Natural killer cell (primary cell): Measurements from ENCODE around the gene ATF7IP2. TPM values are rescaled to one million over a fixed set of nuclear protein-coding genes. Genes with fewer than 3 reads are reported as not detected.

Experiments
- ATAC-seq, 3 donors: fragments of 150-1000 bp in 2 of 3; fragments of 200-7000 bp in 1 of 3; cut with Tn5 transposase; 1 replicate in 1 of 3; 2 replicates in 2 of 3; pipeline ENCODE4 v1.10.0; 2021; ENCODE audit warnings: mild to moderate bottlenecking in 2 of 3, moderate library complexity in 2 of 3
- DNase-seq, 2 donors: peaks; one replicate each; pipeline versions ENCODE4 v3.0.0 to v3.0.0-alpha.2; 2013 to 2021; ENCODE audit warnings: mixed read lengths in 1 of 2
- H3K27ac ChIP-seq: one replicate; pipeline ENCODE4 v1.5.1; 2013; ENCODE audit warnings: mild to moderate bottlenecking, low read length
- H3K27me3 ChIP-seq: one replicate; pipeline ENCODE4 v1.6.1; 2013; ENCODE audit warnings: low read length; ENCODE audit not compliant: control insufficient read depth, insufficient read depth
- H3K36me3 ChIP-seq: one replicate; pipeline ENCODE4 v1.6.1; 2013; ENCODE audit warnings: low read length; ENCODE audit not compliant: control insufficient read depth, insufficient read depth
- H3K4me1 ChIP-seq: one replicate; pipeline ENCODE4 v1.6.1; 2013; ENCODE audit warnings: low read length; ENCODE audit not compliant: control insufficient read depth, insufficient read depth
- H3K4me3 ChIP-seq: one replicate; pipeline ENCODE4 v1.5.1; 2013; ENCODE audit warnings: low read length
- H3K9me3 ChIP-seq: one replicate; pipeline ENCODE4 v1.6.1; 2013; ENCODE audit warnings: low read length; ENCODE audit not compliant: control insufficient read depth, insufficient read depth
- H3K27ac Mint-ChIP-seq, 2 donors: one replicate each; pipeline ENCODE4 v1.8.0; 2022; ENCODE audit warnings: mild to moderate bottlenecking in 2 of 2, mixed read lengths in 2 of 2, moderate library complexity in 1 of 2
- H3K27me3 Mint-ChIP-seq, 2 donors: one replicate each; pipeline ENCODE4 v1.8.0; 2022; ENCODE audit warnings: low read depth in 2 of 2, mixed read lengths in 2 of 2
- H3K36me3 Mint-ChIP-seq: one replicate; pipeline ENCODE4 v1.8.0; 2022; ENCODE audit warnings: mixed read lengths
- H3K4me1 Mint-ChIP-seq, 2 donors: one replicate each; pipeline ENCODE4 v1.8.0; 2022; ENCODE audit warnings: mixed read lengths in 2 of 2
- H3K4me3 Mint-ChIP-seq: one replicate; pipeline ENCODE4 v1.8.0; 2022; ENCODE audit warnings: mild to moderate bottlenecking, moderate library complexity, mixed read lengths
- H3K9me3 Mint-ChIP-seq, 2 donors: one replicate each; pipeline ENCODE4 v1.8.0; 2022; ENCODE audit warnings: mixed read lengths in 2 of 2
- CTCF ChIP-seq: fragments of 200-600 bp; IDR thresholded peaks from one replicate; pipeline ENCODE4 v1.8.0; 2022; ENCODE audit warnings: antibody characterized with exemption
- WGBS: methylation state at CpG from one replicate; pipeline ENCODE4 v1.1.7; 2013; ENCODE audit warnings: missing lambda C conversion rate; ENCODE audit not compliant: insufficient coverage; 5-methylcytosine and 5-hydroxymethylcytosine counted together
- intact Hi-C: fragments of 100-400 bp; cut with micrococcal nuclease; formaldehyde crosslinking; loops from one replicate; pipeline ENCODE4 v1.14.2; 2022
- total RNA-seq, 4 donors: library from RNA; stranded (reverse); fragments of 120-200 nt in 1 of 4; gene quantifications; one replicate each; pipeline versions ENCODE4 v1.2.3 to v1.2.4, GENCODE V29; 2013 to 2022

ATF7IP2 gene
- total RNA-seq, 3 donors from 2014 or later (not counting 1 experiment from before 2014, with no cell fraction given), result 41.7 to 53.5 (median 43.8) TPM

DNA sequence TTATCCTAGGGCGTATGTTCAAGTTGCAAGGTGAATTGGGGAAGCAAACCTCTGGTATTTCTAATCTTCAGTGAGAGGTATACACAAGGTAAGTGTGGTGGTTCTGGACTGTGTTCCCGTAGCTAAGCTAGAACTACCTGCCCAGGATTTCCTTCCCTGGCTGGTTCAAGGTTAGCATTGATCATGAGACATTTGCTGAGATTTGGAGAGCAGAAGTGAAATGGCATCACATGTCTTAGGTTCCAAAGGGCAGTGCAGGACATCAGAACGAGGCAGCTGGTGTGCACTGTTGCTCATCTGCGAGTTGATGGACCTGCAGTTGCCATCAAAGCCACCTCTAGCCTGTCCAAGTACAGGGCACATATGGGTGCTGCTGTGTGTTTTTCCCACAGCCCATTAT, 99.3 kb downstream of the ATF7IP2 start:
- no peak for DNase-seq
- H3K27me3 Mint-ChIP-seq, result peaks cover 0 to 3% of the 10 kb centered on the region in 2 donors
- H3K4me3 Mint-ChIP-seq, result no peak overlapping the region
- peaks cover 8% of the 10 kb centered on the region for H3K36me3 Mint-ChIP-seq
- peaks cover 7% of the 10 kb centered on the region for H3K36me3 ChIP-seq
- TF ChIP-seq CTCF, result no peak
- WGBS, result 96% methylated on average over 4 of the region's 4 CpGs
- H3K27ac Mint-ChIP-seq, result no peak overlapping the region
- intact Hi-C loops, result no loop called here
- no peak overlapping the region for H3K27ac ChIP-seq
- H3K4me1 ChIP-seq, result no peaks in the 10 kb centered on the region
- no peak for ATAC-seq
- peaks cover 3 to 4% of the 10 kb centered on the region in 2 donors for H3K9me3 Mint-ChIP-seq
- peaks cover 28% of the 10 kb centered on the region for H3K9me3 ChIP-seq
- H3K27me3 ChIP-seq, result no peaks in the 10 kb centered on the region
- no peak overlapping the region for H3K4me3 ChIP-seq
- H3K4me1 Mint-ChIP-seq, result no peaks in the 10 kb centered on the region

GRCh38 chr16:10485698-10486382, 100.0 kb downstream of the ATF7IP2 start:
- Histone ChIP-seq H3K4me3 (no peak overlapping the region), H3K36me3 (peaks cover 7% of the 10 kb centered on the region), H3K9me3 (peaks cover 28% of the 10 kb centered on the region), H3K27me3 (no peaks in the 10 kb centered on the region), H3K4me1 (no peaks in the 10 kb centered on the region), H3K27ac (no peak overlapping the region)
- TF ChIP-seq CTCF, result no peak
- Mint-ChIP-seq H3K36me3 (peaks cover 8% of the 10 kb centered on the region), H3K4me1 (no peaks in the 10 kb centered on the region), H3K27ac (no peak overlapping the region), H3K9me3 (peaks cover 3 to 4% of the 10 kb centered on the region in 2 donors), H3K4me3 (no peak overlapping the region), H3K27me3 (peaks cover 0 to 3% of the 10 kb centered on the region in 2 donors)
- intact Hi-C loops, result no loop called here
- DNase-seq, result no peak
- no peak for ATAC-seq
- 88% methylated on average over 11 of the region's 12 CpGs for WGBS

- Mint-ChIP-seq H3K36me3 (no peaks in the 10 kb centered on the region), H3K27ac (no peak overlapping the region), H3K9me3 (peaks cover 3 to 7% of the 10 kb centered on the region in 2 donors), H3K4me3 (no peak overlapping the region), H3K27me3 (peaks cover 0 to 3% of the 10 kb centered on the region in 2 donors), H3K4me1 (no peaks in the 10 kb centered on the region)
- intact Hi-C loops, result no loop called here
- DNase-seq (no peak), ATAC-seq (no peak)
- no peak overlapping the region for H3K27ac ChIP-seq
- no peak overlapping the region for H3K4me3 ChIP-seq
- 67% methylated on average over 1 of the region's 1 CpG for WGBS
- no peaks in the 10 kb centered on the region for H3K27me3 ChIP-seq
- peaks cover 21% of the 10 kb centered on the region for H3K9me3 ChIP-seq
- H3K36me3 ChIP-seq, result no peaks in the 10 kb centered on the region
- no peak for TF ChIP-seq CTCF
- no peaks in the 10 kb centered on the region for H3K4me1 ChIP-seq
Observed at GRCh38 chr16:10490141-10490540, 104.3 kb downstream of the ATF7IP2 start.

- Mint-ChIP-seq H3K9me3 (peaks cover 0 to 3% of the 10 kb centered on the region in 2 donors), H3K36me3 (no peaks in the 10 kb centered on the region), H3K27ac (no peak overlapping the region), H3K4me1 (no peaks in the 10 kb centered on the region), H3K27me3 (peaks cover 0 to 1% of the 10 kb centered on the region in 2 donors), H3K4me3 (no peak overlapping the region)
- Histone ChIP-seq H3K27me3 (no peaks in the 10 kb centered on the region), H3K4me1 (no peaks in the 10 kb centered on the region), H3K36me3 (no peaks in the 10 kb centered on the region), H3K9me3 (peaks cover 6% of the 10 kb centered on the region), H3K27ac (no peak overlapping the region), H3K4me3 (no peak overlapping the region)
- DNase-seq (no peak), ATAC-seq (no peak)
- 98% methylated on average over 8 of the region's 8 CpGs for WGBS
- no peak for TF ChIP-seq CTCF
- intact Hi-C loops, result no loop called here
Observed at GRCh38 chr16:10493276-10493675, 107.4 kb downstream of the ATF7IP2 start.
